Measurements from ENCODE around the gene ADAMTS17.

Gene ADAMTS17

DNA sequence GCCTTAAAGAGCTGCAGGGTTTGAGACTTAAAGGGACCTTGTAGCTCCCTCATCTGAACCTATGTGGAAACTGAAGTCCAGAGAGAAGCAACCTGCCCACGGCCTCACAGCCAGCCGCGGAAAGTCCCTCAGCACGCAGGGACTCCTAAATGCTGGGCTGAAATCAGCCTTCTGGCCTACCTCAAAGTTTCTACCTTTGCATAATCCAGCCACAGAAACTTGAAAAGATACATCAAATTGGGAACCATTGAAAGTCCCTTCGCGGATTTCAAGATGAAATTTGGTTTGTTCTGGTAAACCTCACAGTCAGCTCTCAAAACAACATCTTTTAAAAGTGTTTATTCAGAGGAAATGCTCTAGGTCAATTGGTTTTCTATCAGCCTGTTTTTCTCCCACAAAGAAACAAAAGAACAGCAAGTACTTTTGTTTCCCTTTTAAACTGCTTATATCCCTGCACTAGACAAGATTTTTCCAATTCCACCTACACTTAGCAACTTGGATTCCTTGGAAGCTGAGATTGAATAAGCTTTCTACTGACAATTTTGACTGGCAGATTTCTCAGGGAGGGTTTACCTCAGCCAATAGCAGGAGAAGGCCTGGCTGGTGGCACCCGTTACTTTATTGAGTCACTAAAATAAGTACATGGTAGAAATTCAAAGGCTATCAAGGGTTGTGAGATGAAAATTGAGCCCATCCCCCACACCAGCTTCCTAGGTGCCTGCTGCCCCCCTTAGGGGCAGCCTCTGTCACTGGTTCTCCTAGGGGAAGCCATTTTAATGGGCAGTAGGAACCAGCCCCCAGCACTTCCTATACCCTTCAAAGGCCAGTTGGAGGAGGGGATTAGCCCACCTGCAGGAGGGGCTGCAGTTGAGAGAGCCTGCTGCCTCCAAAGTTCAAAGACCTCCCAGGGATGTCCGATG, 171.2 kb downstream of the ADAMTS17 start:
- DNase-seq (ENCODE audit: low read depth): no peak

GRCh38 chr15:100169615-100170290, 172.0 kb downstream of the ADAMTS17 start:
- DNase-seq (ENCODE audit: low read depth): no peak

GRCh38 chr15:100168787-100169186, 173.0 kb downstream of the ADAMTS17 start:
- DNase-seq (ENCODE audit: low read depth): no peak

DNA sequence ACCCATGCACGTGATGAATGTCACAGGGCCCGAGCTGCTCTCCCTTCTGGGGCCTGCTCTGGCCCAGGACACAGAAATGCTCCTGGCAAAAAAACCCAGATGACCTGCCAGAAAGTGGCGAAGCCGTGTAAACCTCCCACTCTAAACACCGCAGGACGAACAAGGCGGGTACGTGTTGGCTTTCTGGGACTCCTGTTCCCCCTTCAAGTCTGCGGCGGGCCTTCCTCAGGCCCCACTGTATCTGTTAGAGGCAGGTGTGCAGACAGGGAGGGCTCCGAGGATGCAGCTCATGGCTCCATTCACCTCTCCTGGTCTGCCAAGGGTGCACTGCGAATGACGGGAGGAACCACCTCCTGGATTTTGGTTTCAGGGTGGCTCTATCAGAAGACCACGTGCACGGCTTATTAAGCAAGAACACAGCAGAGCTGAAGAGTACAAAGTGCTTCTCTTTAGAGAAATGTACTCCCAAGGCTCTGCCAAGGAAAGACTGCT, 173.8 kb downstream of the ADAMTS17 start:
- DNase-seq (ENCODE audit: low read depth): no peak

- DNase-seq (ENCODE audit: low read depth): no peak
Measured at GRCh38 chr15:100166313-100166712, 175.5 kb downstream of the ADAMTS17 start.

DNA sequence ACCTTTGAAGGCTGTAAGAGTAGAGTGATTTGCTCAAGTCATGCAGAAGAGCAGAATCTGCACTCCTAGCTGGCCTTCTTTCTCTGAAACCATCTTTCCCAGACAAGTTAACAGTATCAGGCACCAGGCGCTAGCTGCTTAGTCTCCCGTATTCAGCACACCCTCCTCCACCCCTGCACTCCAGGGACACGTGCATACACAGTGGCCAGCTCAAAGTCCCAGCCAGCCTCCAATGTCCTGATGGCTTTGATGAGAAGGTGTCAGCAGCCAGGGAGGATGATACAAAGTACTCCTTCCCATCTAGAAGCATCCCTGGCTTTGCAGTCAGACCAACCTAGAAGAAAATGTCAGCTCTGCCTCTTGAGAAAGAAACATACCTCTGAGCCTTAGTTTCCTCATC, 177.8 kb downstream of the ADAMTS17 start:
- DNase-seq (ENCODE audit: low read depth): no peak

DNA sequence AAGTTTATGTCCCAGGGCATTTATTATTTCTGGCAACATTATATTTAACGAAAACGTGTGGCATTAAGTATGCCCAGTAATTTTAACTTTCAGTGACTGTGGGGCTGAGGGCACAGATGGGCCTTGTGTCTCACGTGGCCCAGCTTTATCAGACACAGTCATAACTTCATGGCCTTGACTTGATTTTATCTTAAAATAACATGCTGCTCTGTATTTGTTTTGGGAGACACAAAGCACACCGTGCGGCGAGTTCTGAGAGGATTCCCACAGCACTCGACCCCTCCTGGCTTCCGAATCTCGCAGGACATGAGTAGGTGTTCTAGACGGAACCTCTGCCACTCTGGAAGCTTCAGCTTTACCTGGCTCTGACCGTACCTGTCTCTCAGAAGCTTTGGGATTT, 180.8 kb downstream of the ADAMTS17 start:
- no peak for DNase-seq (ENCODE audit: low read depth)

DNA sequence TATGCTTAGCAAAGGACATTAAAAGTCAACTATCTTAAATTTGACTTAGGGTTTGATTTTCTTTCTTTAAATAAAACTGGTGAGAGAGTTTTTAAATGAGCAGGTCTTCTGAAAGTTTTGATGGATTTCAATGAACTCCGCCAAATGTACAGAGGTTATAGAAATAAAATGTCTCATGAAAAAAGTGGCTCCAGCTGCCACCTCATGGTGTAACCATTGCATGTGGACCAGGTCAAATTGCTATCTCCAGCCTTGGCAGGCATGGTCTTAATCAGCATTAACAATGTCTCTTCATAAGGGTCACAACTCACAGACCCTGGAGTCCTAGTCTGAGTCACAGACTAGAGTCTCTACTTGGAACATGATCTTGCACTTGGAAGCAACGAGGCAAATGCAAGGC, 182.3 kb downstream of the ADAMTS17 start:
- no peak for DNase-seq (ENCODE audit: low read depth)

DNA sequence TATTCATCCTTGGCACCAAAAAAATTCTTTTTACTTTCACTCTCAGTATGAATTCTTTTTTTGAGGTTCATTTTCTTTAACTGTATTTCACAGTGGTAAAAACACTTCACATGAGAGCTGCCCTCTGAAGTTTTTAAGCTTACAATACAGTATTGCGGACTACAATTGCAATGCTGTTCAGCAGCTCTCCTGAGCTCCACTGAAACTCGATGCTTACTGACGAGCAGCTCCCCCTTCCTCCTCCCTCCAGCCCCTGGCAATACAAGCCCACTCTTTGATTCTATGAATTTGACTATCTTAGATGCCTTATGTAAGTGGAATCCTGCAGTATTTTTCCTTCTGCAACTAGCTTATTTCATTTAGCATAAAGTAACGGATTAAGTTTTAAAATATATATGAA, 183.4 kb downstream of the ADAMTS17 start:
- DNase-seq (ENCODE audit: low read depth): no peak

GRCh38 chr15:100156201-100156600, 185.6 kb downstream of the ADAMTS17 start:
- no peak for DNase-seq (ENCODE audit: low read depth)

GRCh38 chr15:100154338-100154737, 187.4 kb downstream of the ADAMTS17 start:
- no peak for DNase-seq (ENCODE audit: low read depth)

GRCh38 chr15:100152463-100152862, 189.3 kb downstream of the ADAMTS17 start:
- DNase-seq (ENCODE audit: low read depth): no peak

- DNase-seq (ENCODE audit: low read depth): no peak
Measured at GRCh38 chr15:100150906-100151305, 190.9 kb downstream of the ADAMTS17 start.

DNA sequence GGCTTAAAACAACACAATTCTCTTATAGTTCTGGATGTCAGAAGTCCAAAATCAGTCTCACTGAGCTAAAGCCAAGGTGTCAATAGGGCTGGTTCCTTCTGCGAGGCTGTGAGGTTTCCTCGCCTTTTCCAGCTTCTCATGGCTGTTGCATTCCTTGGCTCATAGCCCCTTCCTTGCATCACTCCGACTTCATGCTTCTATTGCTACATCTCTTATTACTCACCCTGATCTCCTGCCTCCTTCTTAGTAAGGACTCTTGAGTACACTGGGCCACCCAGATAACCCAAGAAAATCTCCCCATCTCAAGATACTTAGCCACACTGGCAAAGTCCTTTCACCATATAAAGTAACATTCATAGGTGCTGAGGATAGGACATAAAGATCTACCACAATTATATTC, 193.9 kb downstream of the ADAMTS17 start:
- DNase-seq (ENCODE audit: low read depth): no peak

DNA sequence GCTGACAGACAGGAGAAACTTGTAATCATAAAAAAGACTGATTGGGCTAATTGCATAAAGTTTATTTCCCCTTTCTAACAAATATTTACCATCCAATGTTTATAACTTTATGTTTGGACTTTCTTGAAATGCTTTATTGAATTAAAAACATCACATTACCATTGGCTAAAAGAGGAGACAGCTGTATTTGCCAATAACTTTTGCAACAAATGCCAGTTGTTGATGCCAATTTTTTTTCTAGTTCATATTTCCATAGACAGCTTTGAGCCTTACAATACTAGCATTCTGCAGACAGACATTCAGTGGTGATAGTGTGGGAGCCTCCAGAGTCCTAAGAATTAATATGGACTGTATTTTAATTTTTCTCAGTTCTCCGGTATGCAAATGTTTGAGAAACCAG, 198.4 kb downstream of the ADAMTS17 start:
- DNase-seq (ENCODE audit: low read depth): no peak

DNA sequence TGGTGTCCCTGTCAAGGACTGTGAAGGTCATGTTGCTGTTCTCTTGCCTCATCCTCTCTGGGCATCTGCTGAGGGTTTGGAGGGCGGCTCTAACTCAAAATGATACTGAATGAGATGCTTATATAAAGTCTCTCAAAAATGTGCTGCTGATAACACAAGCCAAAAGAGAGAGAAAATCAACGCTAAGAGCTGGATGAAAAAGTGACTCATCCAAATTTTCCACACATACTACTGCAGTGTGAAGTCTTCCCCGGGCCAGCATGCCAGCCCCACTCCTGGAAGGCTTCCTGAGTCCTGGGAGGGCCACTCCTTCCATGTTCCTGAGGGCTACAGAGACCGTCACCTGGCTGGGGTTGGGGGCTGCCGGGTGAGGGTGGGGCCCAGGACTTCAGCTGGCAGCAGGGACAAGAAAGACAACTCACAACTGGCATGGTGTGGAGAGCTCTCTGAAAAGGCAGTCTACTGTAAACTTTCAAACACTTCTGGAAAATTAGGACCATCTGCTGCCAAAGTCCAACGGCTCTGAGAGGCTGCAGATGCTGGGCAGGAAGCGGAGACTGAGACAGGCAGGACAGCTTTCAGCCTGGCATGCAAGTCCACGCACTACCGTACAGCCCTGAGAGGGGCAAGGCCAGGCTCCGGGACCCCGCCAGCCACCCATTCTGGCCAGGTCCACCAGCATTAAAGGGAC, 200.3 kb downstream of the ADAMTS17 start:
- no peak for DNase-seq (ENCODE audit: low read depth)

- no peak for DNase-seq (ENCODE audit: low read depth)
Measured at GRCh38 chr15:100140527-100141308, 201.1 kb downstream of the ADAMTS17 start.

DNA sequence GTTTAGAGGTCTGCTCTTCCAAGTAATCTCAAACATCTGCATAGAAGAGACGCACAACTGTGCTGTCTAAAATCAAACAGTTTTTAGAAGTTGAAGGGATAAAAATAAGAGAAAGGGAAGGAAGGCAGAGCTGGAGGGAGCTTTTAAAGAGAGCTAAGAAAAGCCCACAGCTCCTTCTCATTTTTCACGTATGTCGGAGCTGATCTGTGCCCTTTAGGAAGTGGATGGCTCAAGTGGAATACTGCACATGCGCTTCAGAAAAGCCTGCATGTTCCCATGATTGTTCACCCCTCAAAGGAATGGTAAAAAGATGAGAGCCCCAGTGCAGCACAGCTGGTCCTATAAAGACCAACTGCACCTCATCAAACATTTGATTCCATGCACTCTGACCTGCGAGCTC, 207.2 kb downstream of the ADAMTS17 start:
- no peak for DNase-seq (ENCODE audit: low read depth)

- no peak for DNase-seq (ENCODE audit: low read depth)
Measured at GRCh38 chr15:100134089-100134583, 207.6 kb downstream of the ADAMTS17 start.

DNA sequence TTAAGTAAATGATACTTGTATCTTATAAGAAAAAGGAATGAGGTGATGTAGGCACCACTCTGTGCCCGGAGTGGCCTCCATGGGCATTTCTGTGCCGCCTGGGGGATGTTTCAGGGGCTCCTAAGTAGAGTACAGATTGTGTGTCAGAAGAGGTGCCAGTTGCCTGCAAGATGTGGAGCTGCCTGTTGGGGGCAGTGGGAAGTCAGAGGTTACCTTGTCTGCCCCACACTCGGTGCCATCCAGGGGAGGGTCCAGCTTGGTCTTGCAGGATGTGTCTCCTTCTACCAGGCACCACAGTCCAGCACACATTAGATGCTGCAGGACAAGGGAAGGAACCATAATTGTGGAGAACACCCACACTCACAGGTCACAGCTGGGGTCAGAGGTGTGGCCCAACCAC, 208.8 kb downstream of the ADAMTS17 start:
- DNase-seq (ENCODE audit: low read depth): no peak

- no peak for DNase-seq (ENCODE audit: low read depth)
Measured at GRCh38 chr15:100132309-100132708, 209.5 kb downstream of the ADAMTS17 start.
